Activated T-helper 1 cell treated with anti-CD3 and anti-CD28 coated beads, Interleukin-2, amount 50 U/mL, for 16 hours (primary cell): Measurements from ENCODE around the gene PTCH2.
"Not testable (repeated sequence)": the region's sequence is repeated elsewhere in the genome, so short reads cannot be mapped to it uniquely, and the experiment has no call there.

ENCODE experiments used
- DNase-seq, 2 donors: peaks; one replicate each; pipeline ENCODE4 v3.0.0-alpha.2; 2020; ENCODE audit warnings: low read depth in 1 of 2, low spot score in 1 of 2

Gene PTCH2

DNA sequence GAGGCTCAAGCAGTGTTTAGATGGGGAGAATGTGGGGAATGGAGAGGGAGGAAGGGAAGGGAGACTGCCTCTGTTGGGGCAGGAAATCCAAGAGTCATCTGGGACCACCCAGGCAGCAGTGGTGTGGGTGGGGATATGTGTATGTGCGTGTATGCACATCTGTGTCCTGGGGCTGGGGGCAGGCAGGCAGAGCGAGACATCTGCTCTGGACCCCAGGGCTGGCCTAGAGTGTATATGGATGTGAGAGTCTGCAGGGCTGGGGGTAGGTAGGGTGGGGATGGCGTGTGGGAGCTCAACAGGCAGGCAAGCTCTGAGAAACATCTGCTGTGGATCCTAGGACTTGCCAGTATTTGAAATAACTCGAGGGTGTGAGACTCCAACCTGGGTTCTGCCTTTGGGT lies 3.5 kb downstream of the PTCH2 start:
- DNase-seq = no peak

DNA sequence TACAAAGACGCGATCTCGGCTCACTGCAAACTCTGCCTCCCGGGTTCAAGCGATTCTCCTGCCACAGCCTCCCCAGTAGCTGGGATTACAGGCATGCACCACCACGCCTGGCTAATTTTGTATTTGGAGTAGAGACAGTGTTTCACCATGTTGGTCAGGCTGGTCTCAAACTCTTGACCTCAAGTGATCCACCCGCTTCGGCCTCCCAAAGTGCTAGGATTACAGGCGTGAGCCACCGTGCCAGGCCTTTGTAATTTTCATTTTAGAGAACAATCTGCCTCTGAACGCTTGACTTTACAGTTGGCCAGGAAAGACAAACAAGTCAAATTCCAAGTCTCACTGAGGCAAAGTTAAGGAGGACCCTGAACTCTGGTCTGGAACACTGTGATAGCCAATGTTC lies 4.8 kb downstream of the PTCH2 start:
- DNase-seq = not testable (repeated sequence)

DNA sequence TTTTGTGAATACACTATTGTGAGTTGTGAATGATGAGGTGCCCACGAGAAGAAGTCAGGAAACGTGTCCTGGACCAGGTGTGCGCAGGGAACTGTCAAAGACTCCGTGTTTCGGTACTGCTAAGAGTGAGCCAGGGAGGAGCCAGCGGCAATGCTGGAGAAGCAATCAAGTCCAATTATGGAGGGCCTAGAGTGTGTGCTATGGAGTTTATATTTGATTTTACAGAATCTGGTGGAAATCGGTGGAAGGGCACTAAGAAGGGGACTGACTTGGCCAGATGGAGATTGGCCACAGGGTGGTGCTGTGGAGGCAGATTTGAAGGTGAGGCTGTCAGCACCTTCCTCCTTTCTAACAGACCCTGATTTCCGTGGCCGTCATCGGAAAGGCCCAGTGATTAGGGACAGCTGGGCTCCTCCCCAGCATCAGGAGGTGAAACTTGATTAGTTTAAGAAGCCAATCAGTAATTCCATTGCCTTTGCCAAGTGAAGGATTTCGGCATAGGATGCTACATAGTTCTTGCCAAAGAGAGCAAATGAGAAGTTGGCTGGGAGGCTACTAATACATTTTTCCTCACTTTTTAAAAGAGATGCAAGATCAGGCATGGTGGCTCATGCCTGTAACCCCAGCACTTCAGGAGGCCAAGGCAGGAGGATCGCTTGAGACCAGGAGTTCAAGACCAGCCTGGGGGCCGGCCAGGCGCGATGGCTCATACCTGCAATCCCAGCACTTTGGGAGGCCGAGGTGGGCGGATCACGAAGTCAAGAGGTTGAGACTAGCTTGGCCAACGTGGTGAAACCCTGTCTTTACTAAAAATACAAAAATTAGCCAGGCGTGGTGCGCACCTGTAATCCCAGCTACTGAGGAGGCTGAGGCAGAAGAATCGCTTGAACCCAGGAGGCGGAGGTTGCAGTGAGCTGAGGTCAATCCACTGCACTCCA lies 7.0 kb downstream of the PTCH2 start:
- peak; percentile 64 to 80 for DNase-seq

DNA sequence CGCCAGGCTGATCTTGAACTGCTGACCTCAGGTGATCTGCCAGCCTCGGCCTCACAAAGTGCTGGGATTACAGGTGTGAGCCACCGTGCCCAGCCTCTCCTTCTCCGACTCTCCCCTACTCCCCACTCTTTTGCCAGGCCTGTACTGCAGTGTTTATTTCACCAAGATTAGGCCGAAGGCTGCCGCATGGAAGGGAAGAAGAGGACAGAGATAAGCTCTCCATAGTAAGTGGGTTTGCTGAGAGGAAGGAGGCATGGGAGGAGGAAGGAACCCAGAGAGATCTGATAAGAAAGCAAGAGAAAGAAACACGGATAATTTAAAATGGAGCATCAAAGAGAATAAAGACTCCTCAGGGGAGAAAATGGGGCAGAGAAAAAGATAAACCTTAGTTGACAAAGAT lies 8.7 kb downstream of the PTCH2 start:
- no peak for DNase-seq

DNA sequence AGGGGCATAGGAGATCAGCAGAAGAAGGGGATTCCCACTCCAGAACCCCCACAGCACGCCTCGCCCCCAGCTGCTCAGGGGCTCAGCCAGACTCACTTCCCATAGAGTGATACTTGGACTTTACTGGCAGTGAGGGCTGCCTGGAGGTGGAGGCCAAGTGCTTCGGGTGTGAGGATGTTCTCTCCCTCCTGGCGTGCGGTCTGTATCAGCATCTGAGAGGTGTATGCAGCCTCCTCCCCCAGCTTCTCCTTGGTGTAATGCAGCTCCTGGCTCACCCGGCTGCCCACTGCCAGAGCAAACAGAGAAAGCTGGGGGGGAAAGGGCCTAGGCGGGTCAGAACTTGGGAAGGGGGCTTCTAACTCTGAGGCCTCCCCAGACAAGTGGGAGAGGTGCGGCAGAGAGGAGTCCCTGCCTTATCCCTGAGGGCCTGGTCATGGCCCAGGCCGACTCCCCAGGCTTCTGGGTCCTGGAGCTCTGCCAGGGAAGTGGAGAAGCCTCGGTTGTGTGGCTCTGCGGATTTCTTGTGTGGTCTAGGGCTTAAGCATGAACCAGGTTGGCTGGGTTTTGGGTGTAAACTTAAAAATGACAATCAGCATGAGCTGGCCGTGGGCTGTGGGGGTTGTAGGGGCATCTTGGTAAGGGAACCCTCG lies 10.9 kb downstream of the PTCH2 start:
- no peak for DNase-seq

DNA sequence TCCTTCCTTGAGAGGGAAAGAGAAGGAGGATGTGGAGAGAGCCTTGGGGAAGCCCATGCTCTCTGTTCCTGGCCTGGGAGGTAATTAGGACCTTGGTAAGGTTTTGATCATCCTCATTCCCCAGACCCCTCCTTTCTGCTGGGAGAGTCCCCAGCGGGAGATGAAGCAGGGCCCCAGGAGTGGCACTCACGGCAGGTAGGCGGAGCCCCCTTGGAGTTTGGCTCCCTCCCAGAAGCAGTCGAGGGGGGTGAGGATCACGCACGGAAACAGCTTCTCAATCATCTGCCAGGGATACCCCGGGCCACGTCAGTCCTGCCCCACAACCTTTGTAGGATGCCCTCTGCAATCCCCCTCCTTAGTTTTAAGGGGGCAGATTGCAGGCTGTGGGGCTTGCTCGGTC lies 11.5 kb downstream of the PTCH2 start:
- DNase-seq = no peak

DNA sequence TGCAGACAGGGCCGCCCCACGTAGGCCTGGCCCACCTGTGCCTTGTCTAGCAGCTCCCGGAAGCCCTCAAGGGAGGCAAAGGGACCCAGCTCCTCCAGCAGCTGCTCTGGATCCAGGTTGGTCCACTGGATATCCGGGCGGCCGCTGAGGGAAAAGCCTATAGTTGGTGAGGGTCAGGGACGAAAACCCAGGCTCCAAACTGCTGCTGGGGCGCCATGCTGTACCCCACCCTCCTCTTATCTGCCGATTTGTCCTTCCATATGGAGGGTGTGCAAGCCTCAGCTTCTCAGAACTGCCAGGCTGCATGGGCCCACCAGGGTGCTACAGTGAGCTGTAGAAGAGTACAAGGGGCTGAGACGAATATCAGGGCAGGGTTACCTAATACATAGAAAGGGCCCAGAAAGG lies 12.2 kb downstream of the PTCH2 start:
- no peak for DNase-seq

DNA sequence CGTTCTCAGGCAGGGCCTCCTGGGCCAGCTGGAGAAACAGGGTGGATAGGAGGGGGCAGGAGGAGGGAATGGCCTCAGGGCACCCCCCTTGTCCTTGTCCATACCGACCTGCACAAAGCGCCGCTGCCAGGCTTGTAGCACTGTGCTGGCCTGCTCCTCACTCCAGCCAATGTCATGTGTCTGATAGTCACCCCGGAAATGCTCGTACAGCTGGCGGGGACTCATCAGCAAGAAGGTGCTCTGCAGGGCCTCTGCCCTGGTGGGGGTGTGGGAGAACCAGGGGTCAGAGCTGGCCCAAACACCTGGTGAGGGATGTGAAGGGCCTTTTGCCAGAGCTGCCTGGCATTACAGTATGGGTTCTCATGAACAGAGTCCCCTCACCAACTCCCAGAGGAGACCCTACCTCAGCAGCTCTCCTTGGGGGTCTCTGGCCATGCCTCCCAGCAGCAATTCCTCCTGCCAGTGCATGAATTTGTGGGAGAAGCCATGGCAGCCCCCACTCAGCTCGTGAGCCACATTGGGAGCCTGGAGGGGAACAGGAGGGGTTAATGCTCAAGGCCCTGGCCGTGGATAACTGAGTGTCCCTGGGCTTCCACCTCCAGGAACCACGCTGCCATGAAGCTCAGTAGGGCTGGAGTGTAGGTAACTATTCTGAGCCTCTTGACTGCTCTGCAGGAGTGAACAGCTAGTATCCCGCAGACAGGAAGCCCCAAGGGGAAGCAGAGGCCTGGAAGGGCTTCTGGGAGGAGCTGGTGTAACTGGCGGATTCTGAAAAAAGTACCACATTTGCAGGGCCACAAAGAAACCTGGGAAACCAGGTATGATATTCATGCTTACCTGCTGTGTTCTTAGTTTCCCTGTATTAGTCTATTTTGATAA lies 13.3 kb downstream of the PTCH2 start:
- no peak for DNase-seq

DNA sequence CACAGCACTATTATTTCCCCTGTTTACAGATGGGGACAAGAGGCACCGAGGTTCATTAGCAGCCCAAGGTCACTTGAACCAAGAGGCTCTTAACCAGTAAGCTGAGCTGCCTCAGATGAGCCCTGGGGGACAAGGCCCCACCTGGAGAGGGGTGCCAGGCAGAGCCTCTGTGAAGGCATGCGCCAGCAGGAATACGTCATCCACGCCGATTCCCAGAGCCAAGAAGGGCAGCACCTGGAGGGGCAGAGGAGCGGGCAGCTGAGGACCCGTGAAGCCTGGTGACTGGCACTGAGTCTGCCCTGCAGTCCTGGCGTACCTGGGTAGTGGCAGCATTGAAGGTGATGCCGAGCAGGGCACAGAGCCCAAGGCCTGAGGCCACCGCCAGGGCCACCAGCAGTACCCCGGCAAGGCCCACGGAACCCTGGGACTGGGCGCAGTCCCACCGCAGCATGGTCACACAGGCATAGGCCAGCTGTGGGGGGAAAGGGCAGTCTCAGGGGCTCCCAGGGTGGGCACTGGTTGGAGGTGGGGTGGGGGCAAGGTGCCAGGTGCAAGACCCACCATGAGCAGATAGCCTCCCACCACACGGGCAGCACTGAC lies 14.1 kb downstream of the PTCH2 start:
- DNase-seq = no peak

DNA sequence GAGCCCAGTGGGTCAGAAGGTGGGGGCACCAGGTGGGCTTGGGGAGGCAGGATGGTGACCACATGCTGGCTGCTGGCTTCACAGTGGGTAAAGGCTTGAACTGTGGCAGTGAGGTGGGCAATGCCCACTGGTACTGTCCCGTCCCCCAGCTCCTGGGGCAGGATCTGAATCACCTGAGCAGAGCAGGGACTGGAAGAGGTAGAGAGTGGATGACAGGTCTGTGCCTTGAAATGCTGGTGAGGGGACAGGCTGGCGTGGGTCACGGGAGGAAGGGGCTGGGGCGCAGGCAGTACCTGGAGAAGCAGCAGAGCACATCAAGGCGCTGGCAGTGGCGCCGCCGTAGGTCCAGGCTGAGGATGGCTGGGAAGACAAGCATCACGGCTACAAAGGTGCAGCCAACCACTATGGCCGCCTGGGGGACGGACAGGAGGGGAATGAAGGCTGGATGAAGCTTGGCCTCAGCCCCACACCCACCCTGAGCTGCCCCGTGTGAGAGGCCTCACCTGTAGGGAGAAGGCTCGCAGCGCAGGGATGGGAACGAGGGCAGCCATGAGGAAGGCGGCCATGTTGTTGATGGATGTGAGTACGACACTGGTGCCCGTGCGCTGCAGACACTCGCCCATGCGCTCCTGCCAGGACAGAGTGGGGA lies 14.9 kb downstream of the PTCH2 start:
- DNase-seq = no peak

DNA sequence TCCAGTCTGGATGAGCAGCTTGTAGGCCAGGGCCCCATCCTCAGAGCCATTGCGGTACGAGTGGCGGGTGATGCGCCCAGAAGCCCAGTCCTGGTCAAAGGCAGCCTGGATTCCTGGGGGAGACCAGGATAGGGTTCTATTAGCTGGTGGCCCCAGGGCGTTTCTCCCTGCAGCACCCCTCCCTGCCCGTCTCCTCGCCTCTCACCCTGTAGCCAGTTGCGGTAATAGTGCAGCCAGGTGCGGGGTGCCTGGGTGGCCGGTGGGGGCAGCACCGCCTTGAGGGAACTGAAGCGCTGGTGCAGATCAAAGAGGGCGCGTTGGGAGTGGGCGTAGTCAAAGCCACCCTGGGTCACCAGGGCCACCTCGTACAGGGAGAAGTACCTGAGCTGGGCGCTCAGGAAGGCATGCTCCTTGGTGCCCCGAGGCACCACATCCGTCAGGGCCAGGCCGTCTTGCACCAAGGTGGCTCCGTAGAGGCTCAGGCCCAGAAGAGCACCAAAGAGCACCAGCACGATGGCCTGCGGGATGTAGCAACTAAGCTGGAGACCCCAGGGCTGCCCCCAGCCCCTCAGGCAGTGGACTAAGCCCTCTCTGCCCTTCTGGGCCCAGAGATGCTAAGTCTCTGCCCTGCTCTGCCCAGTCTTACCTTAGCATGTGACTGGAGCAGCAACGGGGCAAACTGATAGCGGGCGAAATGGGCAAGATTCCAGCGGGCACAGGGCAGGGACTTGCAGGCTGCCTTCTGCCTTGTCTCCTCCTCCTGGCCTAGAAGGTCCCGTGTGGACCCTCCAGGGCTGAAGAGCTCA lies 15.7 kb downstream of the PTCH2 start:
- no peak for DNase-seq

DNA sequence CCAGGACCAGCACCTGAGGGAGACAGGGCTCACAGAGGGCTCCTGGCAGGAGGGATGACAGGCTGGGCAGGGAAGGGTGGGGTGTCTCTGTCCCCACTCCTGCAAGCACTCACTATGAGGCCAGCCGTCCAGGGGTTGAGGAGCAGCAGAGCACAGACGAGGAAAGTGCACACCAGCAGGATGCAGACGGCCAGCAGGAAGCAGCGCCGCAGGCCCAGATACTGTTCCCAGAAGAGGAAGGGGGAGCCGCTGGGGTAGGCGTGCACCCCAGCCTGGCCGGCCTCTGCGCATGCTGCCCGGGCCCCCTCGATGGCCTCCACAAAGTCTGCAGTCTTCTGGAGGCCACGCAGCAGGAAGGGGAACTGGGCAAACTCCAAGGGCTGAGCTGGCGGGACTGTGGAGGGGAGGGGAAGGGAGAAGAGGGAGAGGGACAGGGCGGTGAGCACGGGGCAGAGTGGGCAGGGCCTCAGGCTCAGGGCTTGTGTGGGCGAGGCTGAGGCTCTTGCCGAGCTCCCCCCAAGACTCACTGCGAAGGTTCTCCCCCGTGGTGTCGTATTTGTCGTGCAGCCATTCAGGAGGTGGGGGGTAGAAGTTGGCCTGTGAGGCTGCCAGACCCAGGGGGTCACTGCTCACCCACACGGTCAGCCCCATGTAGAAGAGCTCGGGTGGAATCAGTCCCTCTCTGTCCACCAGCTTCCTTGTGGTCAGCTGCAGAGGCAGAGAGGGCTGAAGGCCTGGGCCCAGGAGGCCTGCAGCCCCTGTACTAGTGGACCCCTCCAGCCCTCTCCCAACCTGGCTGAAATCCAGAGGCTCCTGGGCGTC lies 16.5 kb downstream of the PTCH2 start:
- DNase-seq = no peak

DNA sequence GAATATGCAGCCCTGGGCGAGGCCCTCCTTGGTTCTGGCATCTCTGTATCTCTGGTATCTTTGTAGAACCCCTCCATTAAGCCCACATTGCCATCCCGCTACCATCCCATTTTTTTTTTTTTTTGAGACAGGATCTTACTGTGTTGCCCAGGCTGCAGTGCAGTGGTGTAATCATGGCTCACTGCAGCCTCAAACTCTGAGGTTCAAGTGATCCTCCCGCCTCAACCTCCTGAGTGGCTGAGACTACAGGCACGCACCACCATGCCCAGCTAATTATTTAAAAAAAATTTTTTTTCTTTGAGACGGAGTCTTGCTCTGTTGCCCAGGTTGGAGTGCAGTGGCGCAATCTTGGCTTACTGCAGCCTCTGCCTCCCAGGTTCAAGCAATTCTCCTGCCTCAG lies 18.7 kb downstream of the PTCH2 start:
- DNase-seq = not testable (repeated sequence)

DNA sequence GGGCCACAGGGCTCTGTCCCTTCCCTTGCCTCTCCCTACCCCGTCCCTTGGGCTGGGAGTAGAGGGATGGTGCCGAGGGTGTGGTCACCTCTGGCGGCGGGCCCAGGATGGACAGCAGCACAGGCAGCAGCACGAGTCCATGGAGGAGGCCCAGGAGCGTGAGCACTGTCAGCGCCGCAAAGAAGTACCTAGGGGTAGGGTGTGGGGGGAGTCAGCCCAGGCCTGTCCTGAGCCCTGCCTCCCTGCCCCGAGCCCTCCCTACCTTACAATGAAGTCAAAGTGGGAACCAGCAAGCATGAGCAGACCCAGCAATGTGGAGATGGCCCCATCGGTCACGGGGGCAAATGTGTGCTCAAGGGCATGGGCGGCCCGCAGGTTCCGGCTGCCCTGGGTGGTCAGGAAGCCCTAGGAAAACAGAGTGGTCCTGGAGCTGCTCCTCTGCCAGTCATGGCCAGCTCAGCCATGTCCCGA lies 20.0 kb downstream of the PTCH2 start:
- no peak for DNase-seq

DNA sequence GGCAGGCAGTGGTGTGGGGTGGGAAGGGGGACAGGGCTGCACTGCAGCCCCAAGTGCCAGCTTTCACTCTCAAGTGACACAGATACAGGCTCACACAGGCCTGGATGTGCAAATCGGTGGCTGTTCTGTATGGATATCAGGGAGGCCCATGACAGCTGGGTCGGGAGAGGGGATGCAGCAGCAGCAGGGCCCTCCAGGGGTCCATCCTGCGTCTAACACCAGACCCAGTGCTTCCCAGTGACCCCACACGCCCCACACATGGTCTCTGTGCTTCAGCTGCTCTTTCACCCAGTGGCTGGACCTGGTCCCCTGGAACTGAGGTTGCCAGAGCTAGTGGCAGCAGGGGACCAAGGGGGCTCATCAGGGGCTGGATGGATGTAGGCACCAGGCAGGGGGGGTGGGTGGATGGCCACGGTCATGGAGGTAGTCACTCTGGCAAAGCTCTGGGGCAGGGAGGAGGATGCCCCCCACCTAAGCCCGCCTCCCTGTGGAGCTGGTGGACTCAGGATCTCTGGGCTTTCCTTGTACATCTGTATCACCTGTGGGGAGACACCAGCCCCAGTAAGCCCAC lies 20.8 kb downstream of the PTCH2 start:
- DNase-seq = no peak

DNA sequence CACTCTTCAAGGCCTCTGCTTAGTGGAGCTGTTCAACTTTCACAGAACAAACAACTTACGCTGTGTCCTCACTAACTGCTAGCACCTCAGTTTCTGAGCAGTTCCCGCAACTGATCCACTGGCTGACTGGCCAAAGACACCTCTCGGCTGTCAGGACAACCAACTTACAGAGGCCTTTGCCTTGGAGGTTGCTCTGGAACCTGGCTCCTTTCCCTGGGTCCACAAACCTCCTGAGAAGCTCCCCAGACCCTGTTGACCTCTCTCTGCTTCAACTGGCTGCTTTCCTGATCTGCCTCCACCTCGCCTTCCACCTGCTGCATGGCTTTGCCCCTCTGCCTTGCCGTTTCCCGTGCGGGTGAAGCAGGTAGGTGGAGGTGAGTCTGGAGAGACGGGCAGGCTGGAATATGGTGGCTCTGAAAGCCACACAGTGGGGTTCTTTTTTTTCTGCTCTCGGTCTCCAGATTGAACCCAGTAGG lies 21.8 kb downstream of the PTCH2 start:
- DNase-seq = no peak

DNA sequence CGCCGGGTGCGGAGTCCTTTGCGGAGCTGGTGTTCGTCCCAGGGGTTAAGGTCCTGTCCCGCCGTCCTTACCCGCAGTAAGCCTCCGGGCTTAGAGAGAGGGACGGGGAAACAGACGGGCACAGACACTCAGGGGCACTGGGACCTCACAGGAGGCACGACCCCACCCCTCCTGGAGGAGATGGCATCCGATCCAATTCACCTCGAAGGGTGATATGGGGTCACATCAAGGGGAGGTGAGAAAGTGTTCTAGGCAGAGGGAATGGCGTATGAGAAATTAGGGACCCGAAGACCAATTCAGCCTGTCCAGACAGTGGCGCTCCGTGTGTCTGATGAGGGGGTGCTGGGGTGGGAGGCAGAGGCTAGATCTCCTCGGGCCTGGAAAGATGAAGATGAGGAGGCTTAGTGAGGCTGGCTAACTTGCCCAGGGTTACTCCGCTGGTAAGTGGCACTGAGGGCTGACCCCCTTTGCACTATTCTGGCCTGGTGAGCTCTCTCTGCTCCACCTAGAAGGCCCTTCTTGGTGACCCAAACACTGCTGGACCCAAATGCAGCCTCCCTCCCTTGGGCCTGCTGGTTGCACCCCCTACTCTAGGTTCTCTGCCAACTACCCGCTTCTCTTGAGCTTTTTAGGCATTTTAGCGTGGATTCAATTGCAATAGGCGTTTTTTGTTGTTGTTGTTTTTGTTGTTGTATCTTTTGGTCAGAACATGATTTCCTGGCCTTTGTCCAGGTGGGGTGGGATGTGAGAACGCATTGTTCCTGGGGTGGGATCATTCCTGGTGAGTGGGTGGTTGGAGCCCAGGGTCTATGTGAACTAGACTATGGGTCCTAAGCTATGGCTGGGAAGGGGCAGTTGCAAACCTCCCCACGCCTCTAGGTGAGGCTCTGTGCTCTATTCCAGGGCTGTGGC lies 22.5 kb downstream of the PTCH2 start:
- DNase-seq = no peak
